Effector memory CD4-positive, alpha-beta T cell (primary cell): ENCODE data around the gene MARK3.

ENCODE experiments used
- DNase-seq, 3 donors: peaks; one replicate each; pipeline ENCODE4 v3.0.0-alpha.2; 2020
- H3K27ac ChIP-seq: 2 replicates; pipeline ENCODE4 v1.7.0; 2013; ENCODE audit warnings: mild to moderate bottlenecking, low read length, moderate library complexity; ENCODE audit not compliant: insufficient read depth, poor library complexity, severe bottlenecking
- H3K27me3 ChIP-seq: replicated peaks from 2 replicates; pipeline ENCODE4 v1.7.0; 2013; ENCODE audit warnings: mild to moderate bottlenecking, low read length; ENCODE audit not compliant: insufficient read depth, control insufficient read depth, poor library complexity, severe bottlenecking
- H3K36me3 ChIP-seq: 2 replicates; pipeline ENCODE4 v1.7.0; 2013; ENCODE audit warnings: mild to moderate bottlenecking, low read length, moderate library complexity; ENCODE audit not compliant: control insufficient read depth, insufficient read depth
- H3K4me1 ChIP-seq: 2 replicates; pipeline ENCODE4 v1.7.0; 2013; ENCODE audit warnings: low read length, mild to moderate bottlenecking; ENCODE audit not compliant: control insufficient read depth, insufficient read depth, poor library complexity, severe bottlenecking
- H3K4me3 ChIP-seq: 2 replicates; pipeline ENCODE4 v1.7.0; 2013; ENCODE audit warnings: low read length, low read depth, mild to moderate bottlenecking; ENCODE audit not compliant: insufficient read depth, poor library complexity, severe bottlenecking
- H3K9me3 ChIP-seq: 2 replicates; pipeline ENCODE4 v1.7.0; 2013; ENCODE audit warnings: mild to moderate bottlenecking, low read length, moderate library complexity; ENCODE audit not compliant: control insufficient read depth

MARK3 gene

GRCh38 chr14:103362780-103363179 is 22.4 kb upstream of the MARK3 start:
- no peak for DNase-seq
- H3K36me3 ChIP-seq = no peaks in the 10 kb centered on the region
- no peak overlapping the region for H3K27ac ChIP-seq
- H3K4me3 ChIP-seq = no peak overlapping the region
- H3K9me3 ChIP-seq = peaks cover 6% of the 10 kb centered on the region
- H3K4me1 ChIP-seq = no peaks in the 10 kb centered on the region
- H3K27me3 ChIP-seq = no peaks in the 10 kb centered on the region

GRCh38 chr14:103366741-103367140 is 18.5 kb upstream of the MARK3 start:
- no peaks in the 10 kb centered on the region for H3K27me3 ChIP-seq
- no peaks in the 10 kb centered on the region for H3K36me3 ChIP-seq
- no peak overlapping the region for H3K27ac ChIP-seq
- no peak for DNase-seq
- H3K4me3 ChIP-seq = no peak overlapping the region
- H3K9me3 ChIP-seq = peaks cover 6% of the 10 kb centered on the region
- H3K4me1 ChIP-seq = no peaks in the 10 kb centered on the region

- Histone ChIP-seq H3K4me3 (no peak overlapping the region), H3K9me3 (no peaks in the 10 kb centered on the region), H3K27ac (no peak overlapping the region), H3K36me3 (no peaks in the 10 kb centered on the region), H3K27me3 (no peaks in the 10 kb centered on the region), H3K4me1 (no peaks in the 10 kb centered on the region)
- DNase-seq = no peak
These were observed 17.2 kb upstream of the MARK3 start for GRCh38 chr14:103367995-103368394.

- no peaks in the 10 kb centered on the region for H3K36me3 ChIP-seq
- no peaks in the 10 kb centered on the region for H3K27me3 ChIP-seq
- no peak for DNase-seq
- H3K4me1 ChIP-seq = no peaks in the 10 kb centered on the region
- H3K27ac ChIP-seq = no peak overlapping the region
- no peak overlapping the region for H3K4me3 ChIP-seq
- H3K9me3 ChIP-seq = no peaks in the 10 kb centered on the region
These were observed 15.1 kb upstream of the MARK3 start for GRCh38 chr14:103370087-103370486.

- no peaks in the 10 kb centered on the region for H3K4me1 ChIP-seq
- no peaks in the 10 kb centered on the region for H3K9me3 ChIP-seq
- H3K36me3 ChIP-seq = no peaks in the 10 kb centered on the region
- H3K4me3 ChIP-seq = no peak overlapping the region
- H3K27me3 ChIP-seq = no peaks in the 10 kb centered on the region
- no peak for DNase-seq
- H3K27ac ChIP-seq = no peak overlapping the region
These were observed 13.2 kb upstream of the MARK3 start for GRCh38 chr14:103372017-103372416.

- no peak overlapping the region for H3K27ac ChIP-seq
- H3K4me1 ChIP-seq = no peaks in the 10 kb centered on the region
- no peaks in the 10 kb centered on the region for H3K9me3 ChIP-seq
- DNase-seq = no peak
- no peak overlapping the region for H3K4me3 ChIP-seq
- H3K27me3 ChIP-seq = no peaks in the 10 kb centered on the region
- no peaks in the 10 kb centered on the region for H3K36me3 ChIP-seq
These were observed 12.5 kb upstream of the MARK3 start for GRCh38 chr14:103372552-103373304.

- no peak for DNase-seq
- no peak overlapping the region for H3K4me3 ChIP-seq
- H3K36me3 ChIP-seq = no peaks in the 10 kb centered on the region
- no peaks in the 10 kb centered on the region for H3K27me3 ChIP-seq
- H3K9me3 ChIP-seq = no peaks in the 10 kb centered on the region
- no peaks in the 10 kb centered on the region for H3K4me1 ChIP-seq
- no peak overlapping the region for H3K27ac ChIP-seq
These were observed 11.1 kb upstream of the MARK3 start for GRCh38 chr14:103374121-103374520.

- Histone ChIP-seq H3K36me3 (no peaks in the 10 kb centered on the region), H3K4me1 (no peaks in the 10 kb centered on the region), H3K9me3 (no peaks in the 10 kb centered on the region), H3K27me3 (no peaks in the 10 kb centered on the region), H3K4me3 (no peak overlapping the region), H3K27ac (no peak overlapping the region)
- no peak for DNase-seq
These were observed 7.6 kb upstream of the MARK3 start for GRCh38 chr14:103377522-103378037.

GRCh38 chr14:103378038-103378854 is 7.0 kb upstream of the MARK3 start:
- Histone ChIP-seq H3K27ac (no peak overlapping the region), H3K36me3 (no peaks in the 10 kb centered on the region)

More at GRCh38 chr14:103378038-103378854, 7.0 kb upstream of the MARK3 start:
- Histone ChIP-seq H3K27me3 (no peaks in the 10 kb centered on the region), H3K9me3 (no peaks in the 10 kb centered on the region), H3K4me3 (no peak overlapping the region), H3K4me1 (no peaks in the 10 kb centered on the region)
- DNase-seq = no peak
